Spinal cord (tissue), 10 donors: ENCODE data around the gene PSKH1. TPM values are rescaled to one million over a fixed set of nuclear protein-coding genes. Genes with fewer than 3 reads are reported as not detected.
A peak's percentile ranks its signal among the peaks of the same experiment; 100 is the strongest.

Experiments used
- DNase-seq, 6 donors: peaks; one replicate each; pipeline versions ENCODE4 v3.0.0 to v3.0.0-alpha.2; 2013 to 2015; ENCODE audit warnings: low spot score in 6 of 6, low read depth in 4 of 6
- H3K27ac ChIP-seq: one replicate; pipeline ENCODE4 v1.5.1; 2013; ENCODE audit warnings: low read depth, low read length, control low read depth
- H3K27me3 ChIP-seq: one replicate; pipeline ENCODE4 v1.6.1; 2013; ENCODE audit warnings: low read length; ENCODE audit not compliant: control insufficient read depth, insufficient read depth
- H3K36me3 ChIP-seq: one replicate; pipeline ENCODE4 v1.6.1; 2013; ENCODE audit warnings: low read length; ENCODE audit not compliant: control insufficient read depth, insufficient read depth
- H3K4me1 ChIP-seq: one replicate; pipeline ENCODE4 v1.6.1; 2013; ENCODE audit warnings: low read length; ENCODE audit not compliant: control insufficient read depth, insufficient read depth
- H3K4me3 ChIP-seq: one replicate; pipeline ENCODE4 v1.5.1; 2013; ENCODE audit warnings: low read depth, low read length, control low read depth
- H3K9me3 ChIP-seq: one replicate; pipeline ENCODE4 v1.6.1; 2013; ENCODE audit warnings: low read length; ENCODE audit not compliant: control insufficient read depth, insufficient read depth
- WGBS: methylation state at CpG from one replicate; pipeline ENCODE4 v1.1.5; 2013; ENCODE audit warnings: missing lambda C conversion rate; ENCODE audit not compliant: insufficient coverage; 5-methylcytosine and 5-hydroxymethylcytosine counted together
- polyA plus RNA-seq, 2 donors: library from polyadenylated mRNA; unstranded; fragments of 120-200 nt; gene quantifications; one replicate each; pipeline ENCODE4 v1.2.1, GENCODE V29; 2013; ENCODE audit not compliant: insufficient read length in 2 of 2
- total RNA-seq, 2 donors: library from RNA; depleted of rRNA in 1 of 2; stranded (reverse); fragments of 120-200 nt in 1 of 2; fragments of >200 nt in 1 of 2; gene quantifications; one replicate each; pipeline versions ENCODE4 v1.2.3 to v1.2.4, GENCODE V29; 2013 to 2014
- donor health status: healthy.

The PSKH1 gene
- total and polyA plus RNA-seq, 4 donors: 8.7 to 31.7 (median 25.0) TPM

GRCh38 chr16:67943256-67943618 is 50.2 kb downstream of the PSKH1 start:
- no peaks in the 10 kb centered on the region for H3K27me3 ChIP-seq
- H3K36me3 ChIP-seq: peaks cover 90% of the 10 kb centered on the region
- peak overlapping the region; percentile 86 for H3K27ac ChIP-seq
- no peak for DNase-seq
- no peaks in the 10 kb centered on the region for H3K9me3 ChIP-seq
- H3K4me3 ChIP-seq: no peak overlapping the region
- WGBS: 90% methylated on average over 5 of the region's 6 CpGs
- H3K4me1 ChIP-seq: peaks cover 59% of the 10 kb centered on the region

GRCh38 chr16:67943619-67944504 is 50.8 kb downstream of the PSKH1 start, which contains the start of gene LCAT:
TSS of gene LCAT (minus strand) at chr16:67944120. CDS start at chr16:67944101, 19 bp downstream.
- peaks cover 61% of the 10 kb centered on the region for H3K4me1 ChIP-seq
- H3K27ac ChIP-seq: peak within 1 kb of the TSS; percentile 86
- peak in 3 of 6 donors; percentile 71 to 90 (median 81) for DNase-seq
- no peaks in the 10 kb centered on the region for H3K27me3 ChIP-seq
- no peak within 1 kb of the TSS for H3K4me3 ChIP-seq
- 25% methylated on average over 20 of the region's 23 CpGs for WGBS
- H3K36me3 ChIP-seq: peaks cover 92% of the 10 kb centered on the region
- H3K9me3 ChIP-seq: no peaks in the 10 kb centered on the region

GRCh38 chr16:67944690-67945391 is 51.8 kb downstream of the PSKH1 start:
- Histone ChIP-seq H3K36me3 (peaks cover 92% of the 10 kb centered on the region), H3K27me3 (no peaks in the 10 kb centered on the region), H3K27ac (peak overlapping the region; percentile 86), H3K4me1 (peaks cover 64% of the 10 kb centered on the region), H3K9me3 (no peaks in the 10 kb centered on the region), H3K4me3 (no peak overlapping the region)
- no peak for DNase-seq
- WGBS: 86% methylated on average over 23 of the region's 24 CpGs

GRCh38 chr16:67945392-67945933 is 52.4 kb downstream of the PSKH1 start:
- peaks cover 93% of the 10 kb centered on the region for H3K36me3 ChIP-seq
- 94% methylated on average over 22 of the region's 24 CpGs for WGBS
- peak overlapping the region; percentile 86 for H3K27ac ChIP-seq
- no peaks in the 10 kb centered on the region for H3K9me3 ChIP-seq
- no peak for DNase-seq
- no peaks in the 10 kb centered on the region for H3K27me3 ChIP-seq
- peaks cover 71% of the 10 kb centered on the region for H3K4me1 ChIP-seq
- H3K4me3 ChIP-seq: no peak overlapping the region

- H3K4me3 ChIP-seq: no peak overlapping the region
- peaks cover 99% of the 10 kb centered on the region for H3K36me3 ChIP-seq
- no peak overlapping the region for H3K27ac ChIP-seq
- DNase-seq: no peak
- no peaks in the 10 kb centered on the region for H3K27me3 ChIP-seq
- 95% methylated on average over 20 of the region's 20 CpGs for WGBS
- no peaks in the 10 kb centered on the region for H3K9me3 ChIP-seq
- peaks cover 77% of the 10 kb centered on the region for H3K4me1 ChIP-seq
Measured at GRCh38 chr16:67946128-67946569, 53.1 kb downstream of the PSKH1 start.

- Histone ChIP-seq H3K4me1 (peaks cover 87% of the 10 kb centered on the region), H3K4me3 (no peak overlapping the region), H3K27me3 (no peaks in the 10 kb centered on the region), H3K27ac (no peak overlapping the region), H3K9me3 (no peaks in the 10 kb centered on the region), H3K36me3 (peaks cover 97% of the 10 kb centered on the region)
- DNase-seq: no peak
- 89% methylated on average over 25 of the region's 28 CpGs for WGBS
Measured at GRCh38 chr16:67946966-67947558, 54.0 kb downstream of the PSKH1 start.

- DNase-seq: no peak
- Histone ChIP-seq H3K36me3 (peaks cover 87% of the 10 kb centered on the region), H3K4me1 (peaks cover 86% of the 10 kb centered on the region), H3K9me3 (no peaks in the 10 kb centered on the region), H3K27me3 (no peaks in the 10 kb centered on the region), H3K27ac (no peak overlapping the region), H3K4me3 (no peak overlapping the region)
- WGBS: 96% methylated on average over 15 of the region's 15 CpGs
Measured at GRCh38 chr16:67948015-67948414, 55.0 kb downstream of the PSKH1 start.

- H3K4me3 ChIP-seq: no peak overlapping the region
- no peak overlapping the region for H3K27ac ChIP-seq
- H3K9me3 ChIP-seq: no peaks in the 10 kb centered on the region
- no peak for DNase-seq
- peaks cover 79% of the 10 kb centered on the region for H3K4me1 ChIP-seq
- WGBS: 95% methylated on average over 11 of the region's 11 CpGs
- H3K36me3 ChIP-seq: peaks cover 79% of the 10 kb centered on the region
- no peaks in the 10 kb centered on the region for H3K27me3 ChIP-seq
Measured at GRCh38 chr16:67949645-67950044, 56.6 kb downstream of the PSKH1 start.

GRCh38 chr16:67950335-67950843 is 57.3 kb downstream of the PSKH1 start:
- peaks cover 73% of the 10 kb centered on the region for H3K4me1 ChIP-seq
- H3K27me3 ChIP-seq: no peaks in the 10 kb centered on the region
- H3K27ac ChIP-seq: no peak overlapping the region
- WGBS: 88% methylated on average over 13 of the region's 16 CpGs
- H3K4me3 ChIP-seq: no peak overlapping the region
- no peak for DNase-seq
- no peaks in the 10 kb centered on the region for H3K9me3 ChIP-seq
- H3K36me3 ChIP-seq: peaks cover 77% of the 10 kb centered on the region
